GM18868 (cell line): ENCODE results near the gene SRC.

Experiments
- ATAC-seq: cut with Tn5 transposase; IDR thresholded peaks from one replicate; pipeline ENCODE4 v1.9.1; 2021; ENCODE audit warnings: mild to moderate bottlenecking, moderate library complexity; ENCODE audit not compliant: unreplicated experiment

SRC gene

GRCh38 chr20:37345339-37346235, at the start of gene SRC:
TSS of gene SRC (plus strand) at chr20:37346140. CDS start at chr20:37384154, 38,014 bp downstream.
- peak; percentile 34 for ATAC-seq

GRCh38 chr20:37296371-37296770, 49.6 kb upstream of the SRC start:
- no peak for ATAC-seq

- no peak for ATAC-seq
Observed at GRCh38 chr20:37297066-37297736, 48.7 kb upstream of the SRC start.

DNA sequence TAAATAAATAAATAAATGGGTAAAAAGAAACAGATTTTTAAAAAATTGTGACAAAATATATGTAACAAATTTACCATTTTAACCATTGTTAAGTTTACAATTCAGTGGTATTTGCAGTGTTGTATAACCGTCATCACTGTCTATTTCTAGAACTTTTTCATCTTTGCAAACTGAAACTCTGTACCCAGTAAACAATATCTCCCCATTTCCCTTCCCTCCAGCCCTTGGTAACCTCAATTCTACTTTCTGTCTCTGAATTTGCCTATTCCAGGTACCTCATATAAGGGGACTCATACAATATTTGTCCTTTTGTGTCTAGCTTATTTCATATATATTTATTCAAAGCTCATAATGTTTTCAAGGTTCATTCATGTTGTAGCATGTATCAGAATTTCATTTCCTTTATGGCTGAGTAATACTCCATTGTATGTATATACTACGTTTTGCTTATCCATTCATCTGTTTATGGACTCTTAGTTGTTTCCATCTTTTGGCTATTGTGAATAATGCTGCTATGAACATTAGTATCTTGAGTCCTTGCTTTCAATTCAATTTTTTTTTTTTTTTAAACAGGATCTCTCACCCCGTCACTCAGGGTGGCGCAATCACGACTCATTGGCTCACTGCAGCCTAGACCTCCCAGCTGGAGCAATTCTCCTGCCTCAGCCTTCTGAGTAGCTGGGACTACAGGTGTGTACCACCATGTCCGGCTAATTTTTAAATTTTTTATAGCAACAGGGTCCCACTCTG, 47.6 kb upstream of the SRC start:
- no peak for ATAC-seq

DNA sequence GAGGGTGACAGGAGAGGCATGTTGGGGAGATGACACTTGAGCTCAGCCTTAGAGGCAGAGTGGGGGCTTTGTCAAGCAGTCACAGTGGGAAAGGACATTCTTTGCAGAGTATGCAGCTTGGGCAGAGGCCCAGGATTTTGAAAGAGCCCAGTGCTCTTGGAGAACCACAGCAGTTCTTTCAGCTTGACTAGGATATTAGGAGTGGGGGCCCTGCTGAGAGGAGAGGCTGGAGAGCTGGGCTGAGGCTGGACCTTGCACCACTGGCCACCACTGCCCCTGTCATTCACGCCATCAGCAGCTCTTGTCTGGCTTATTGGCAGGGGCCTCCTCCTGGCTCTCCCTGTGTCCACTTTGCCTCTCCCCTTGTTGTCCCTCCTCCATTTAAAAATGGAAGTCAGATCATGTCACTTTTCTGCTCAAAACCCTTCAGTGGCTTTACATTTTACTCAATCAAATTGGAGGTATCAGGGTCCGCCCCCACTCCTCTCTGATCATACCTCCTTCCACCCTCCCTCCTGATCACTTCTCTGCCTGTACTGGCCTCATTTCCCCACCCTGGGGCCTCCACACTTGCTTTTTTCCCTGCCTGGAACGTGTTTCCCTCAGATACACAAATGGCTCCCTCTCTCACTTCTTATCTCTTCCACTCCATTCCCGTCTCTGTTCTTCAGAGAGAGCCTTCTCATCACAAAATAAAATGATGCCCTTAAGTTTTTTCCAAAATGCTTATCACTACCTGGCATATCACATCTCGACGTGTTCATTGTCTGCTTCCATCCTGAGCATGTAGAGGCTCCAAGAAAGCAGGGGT, 46.0 kb upstream of the SRC start:
- ATAC-seq = no peak

GRCh38 chr20:37301120-37301519, 44.8 kb upstream of the SRC start:
- no peak for ATAC-seq

GRCh38 chr20:37301558-37301957, 44.4 kb upstream of the SRC start:
- ATAC-seq = no peak

GRCh38 chr20:37302981-37303380, 43.0 kb upstream of the SRC start:
- no peak for ATAC-seq

- ATAC-seq = no peak
Observed at GRCh38 chr20:37303637-37304036, 42.3 kb upstream of the SRC start.

DNA sequence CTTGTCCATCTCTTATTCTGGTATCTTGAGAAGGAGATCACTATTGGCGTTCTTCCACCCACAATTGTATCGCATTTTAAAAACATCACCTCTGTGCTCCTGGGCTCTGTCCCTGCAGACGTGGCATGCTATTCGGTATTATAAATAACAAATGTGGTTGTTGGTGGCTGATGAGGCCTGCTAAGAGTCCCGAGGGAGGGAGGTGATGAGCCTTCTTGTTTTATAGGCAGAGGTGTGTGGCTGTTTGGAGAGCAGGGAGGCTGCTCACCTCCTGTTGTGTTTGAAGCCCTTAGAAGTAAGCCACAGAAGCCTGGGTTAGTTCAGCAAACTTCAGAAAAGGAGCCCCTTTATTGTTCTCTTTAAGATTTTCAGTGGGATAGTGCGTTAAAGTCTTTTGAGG, 40.9 kb upstream of the SRC start:
- ATAC-seq = no peak

DNA sequence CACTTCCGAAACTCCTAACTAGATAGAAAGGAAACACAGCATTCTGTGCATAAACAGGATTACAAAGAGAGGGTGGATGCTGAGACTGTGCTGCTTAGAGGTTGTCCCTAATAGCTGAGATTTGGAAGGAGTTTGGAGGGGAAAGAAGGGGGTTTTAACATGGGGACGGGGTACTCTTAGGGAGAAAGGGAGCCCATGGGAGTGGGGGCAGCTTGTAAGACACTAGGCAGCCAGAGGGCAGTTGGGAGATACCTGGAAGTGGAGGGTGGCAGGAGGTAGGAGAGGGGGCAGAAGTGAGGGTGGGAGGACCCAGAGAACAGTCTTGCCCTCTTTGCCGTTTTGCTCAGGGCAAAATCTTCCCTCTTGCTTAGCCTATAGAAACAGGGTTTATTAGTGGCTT, 40.1 kb upstream of the SRC start:
- ATAC-seq = no peak

- peak; percentile 96 for ATAC-seq
Observed at GRCh38 chr20:37308086-37309050, 37.6 kb upstream of the SRC start.

DNA sequence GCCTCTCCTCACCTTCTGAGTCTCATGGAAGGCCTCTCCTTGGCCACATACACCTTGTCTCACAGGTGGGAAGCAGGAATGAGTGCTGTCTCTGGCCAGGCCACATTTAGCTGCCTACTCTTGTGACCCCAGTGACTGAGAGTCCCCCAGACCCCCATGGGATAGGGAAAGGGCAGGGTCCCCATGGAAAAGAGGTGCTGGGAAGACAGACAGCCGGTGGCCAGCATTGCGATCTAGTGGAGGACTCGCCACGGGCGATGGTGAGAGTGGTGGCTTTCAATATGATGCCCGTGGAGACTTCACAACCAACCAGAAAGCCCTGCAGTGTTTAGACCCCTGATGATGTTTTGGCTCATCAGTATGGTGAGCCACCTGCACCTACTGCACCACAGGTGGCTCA, 36.6 kb upstream of the SRC start:
- no peak for ATAC-seq

- no peak for ATAC-seq
Observed at GRCh38 chr20:37309936-37310590, 35.9 kb upstream of the SRC start.

DNA sequence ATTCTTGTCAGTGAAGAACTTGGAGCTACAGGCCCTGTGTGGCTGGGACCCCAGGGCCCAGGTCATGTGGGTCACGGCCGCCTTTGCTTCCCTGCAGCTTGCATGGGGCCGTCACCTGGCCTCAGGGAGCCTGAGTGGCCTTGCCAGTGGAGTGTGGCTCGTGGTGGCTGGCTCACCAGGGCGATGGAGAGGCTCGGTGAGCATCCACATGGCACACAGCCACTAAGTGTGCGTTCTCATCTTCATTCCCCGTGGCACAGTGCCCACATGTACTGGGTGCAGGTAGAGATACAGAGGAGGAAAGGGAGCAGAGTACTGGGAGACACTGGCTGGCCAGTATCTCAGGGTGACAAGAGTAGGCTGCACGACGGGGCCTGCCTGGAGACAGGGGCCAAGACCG, 35.0 kb upstream of the SRC start:
- no peak for ATAC-seq

GRCh38 chr20:37311710-37312355, 34.1 kb upstream of the SRC start:
- no peak for ATAC-seq

DNA sequence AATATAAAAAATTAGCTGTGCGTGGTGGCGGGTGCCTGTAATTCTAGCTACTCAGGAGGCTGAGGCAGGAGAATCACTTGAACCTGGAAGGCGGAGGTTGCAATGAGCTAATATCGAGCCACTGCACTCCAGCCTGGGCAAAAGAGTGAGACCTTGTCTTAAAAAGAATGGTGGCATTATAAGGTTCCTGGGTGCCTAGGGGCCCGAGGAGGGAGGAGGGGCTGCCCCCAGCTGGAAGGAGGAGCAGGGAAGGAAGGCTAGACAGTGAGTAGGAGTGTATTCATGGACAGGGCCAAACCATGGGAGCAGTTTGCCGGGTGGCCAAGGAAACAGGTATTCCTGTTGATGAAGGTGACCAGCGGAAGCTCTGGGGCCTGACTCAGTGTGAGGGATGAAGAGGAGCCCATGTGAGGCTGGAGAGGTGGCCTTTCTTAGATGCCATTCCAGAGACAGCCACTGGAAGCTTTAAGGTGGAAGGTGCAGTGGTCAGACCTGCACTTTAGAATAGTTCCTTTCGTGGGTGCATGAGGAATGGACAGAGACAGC, 32.3 kb upstream of the SRC start:
- ATAC-seq = no peak

- no peak for ATAC-seq
Observed at GRCh38 chr20:37314099-37314498, 31.8 kb upstream of the SRC start.
